ENCODE measurements around the gene WWP2. TPM values are rescaled to one million over a fixed set of nuclear protein-coding genes. Genes with fewer than 3 reads are reported as not detected.

Gene WWP2
- total and polyA plus RNA-seq, 7 donors: 12.2 to 26.0 (median 19.0) TPM

- Histone ChIP-seq H3K9me3 (no peaks in the 10 kb centered on the region), H3K36me3 (ENCODE audit: insufficient read depth in 1 of 2, low read depth in 1 of 2) (no peaks in the 10 kb centered on the region), H3K4me1 (peaks cover 9% of the 10 kb centered on the region), H3K27ac (no peak overlapping the region), H3K27me3 (ENCODE audit: insufficient read depth in 3 of 3, low read length in 2 of 3) (no peaks in the 10 kb centered on the region), H3K4me3 (no peak overlapping the region)
- TF ChIP-seq CTCF (IDR thresholded peaks at IDR 0.05): no peak
- intact Hi-C loops (cut with DNase I): no loop called here
- WGBS, 3 donors: 86 to 91% (median 87%) methylated on average over 5 of the region's 5 CpGs
- no peak for ATAC-seq
- no peak for DNase-seq
These were observed 5.5 kb downstream of the WWP2 start for GRCh38 chr16:69767459-69768229.

GRCh38 chr16:69768666-69769065 is 6.5 kb downstream of the WWP2 start:
- TF ChIP-seq CTCF (IDR thresholded peaks at IDR 0.05): no peak
- ATAC-seq (no peak), DNase-seq (no peak)
- no peak overlapping the region for H3K27ac ChIP-seq
- no peaks in the 10 kb centered on the region for H3K9me3 ChIP-seq
- intact Hi-C loops (cut with DNase I): no loop called here
- H3K36me3 ChIP-seq (ENCODE audit: insufficient read depth in 1 of 2, low read depth in 1 of 2): no peaks in the 10 kb centered on the region
- peaks cover under 1% of the 10 kb centered on the region for H3K4me1 ChIP-seq
- H3K4me3 ChIP-seq: no peak overlapping the region
- H3K27me3 ChIP-seq (ENCODE audit: insufficient read depth in 3 of 3, low read length in 2 of 3): no peaks in the 10 kb centered on the region
- 68 to 77% (median 69%) methylated on average over 6 of the region's 6 CpGs for WGBS, 3 donors

- no peak overlapping the region for H3K27ac ChIP-seq
- H3K36me3 ChIP-seq (ENCODE audit: insufficient read depth in 1 of 2, low read depth in 1 of 2): no peaks in the 10 kb centered on the region
- intact Hi-C loops (cut with DNase I): no loop called here
- DNase-seq (no peak), ATAC-seq (no peak)
- no peaks in the 10 kb centered on the region for H3K27me3 ChIP-seq (ENCODE audit: insufficient read depth in 3 of 3, low read length in 2 of 3)
- H3K4me1 ChIP-seq: no peaks in the 10 kb centered on the region
- TF ChIP-seq CTCF (IDR thresholded peaks at IDR 0.05): no peak
- no peaks in the 10 kb centered on the region for H3K9me3 ChIP-seq
- no peak overlapping the region for H3K4me3 ChIP-seq
- 25 to 43% (median 34%) methylated on average over 2 of the region's 2 CpGs for WGBS, 3 donors
These were observed 7.3 kb downstream of the WWP2 start for GRCh38 chr16:69769404-69769803.

GRCh38 chr16:69771651-69771967 is 9.5 kb downstream of the WWP2 start:
- Histone ChIP-seq H3K27ac (no peak overlapping the region), H3K27me3 (ENCODE audit: insufficient read depth in 3 of 3, low read length in 2 of 3) (no peaks in the 10 kb centered on the region), H3K4me1 (no peaks in the 10 kb centered on the region), H3K36me3 (ENCODE audit: insufficient read depth in 1 of 2, low read depth in 1 of 2) (no peaks in the 10 kb centered on the region), H3K9me3 (peaks cover 4% of the 10 kb centered on the region), H3K4me3 (no peak overlapping the region)
- intact Hi-C loops (cut with DNase I): loop anchor here in 1 of 2 donors (10.0 kb wide), 1 partner anchor 53 kb away; no protein-coding TSS in a partner anchor
- ATAC-seq (no peak), DNase-seq (no peak)
- no peak for TF ChIP-seq CTCF (IDR thresholded peaks at IDR 0.05)
- 96 to 98% (median 97%) methylated on average over 2 of the region's 2 CpGs for WGBS, 3 donors

All from psoas muscle (tissue), 8 donors.